Endothelial cell of umbilical vein (primary cell): Measurements from ENCODE around the gene PRR7. TPM values are rescaled to one million over a fixed set of nuclear protein-coding genes. Genes with fewer than 3 reads are reported as not detected.

Experiments
- BruUV-seq: library from RNA; stranded (reverse); fragments of 400-500 nt; replicated peaks from 2 replicates; lab custom pipeline; 2021; lab: Mats Ljungman, UMichigan
- CTCF ChIA-PET: fragments of 300-600, 350-600 bp; sonication (Branson Sonifier 250); formaldehyde crosslinking; loops from one replicate; lab custom pipeline; 2021; ENCODE audit warnings: antibody characterized with exemption, inconsistent platforms; lab: Charles Lee
- POLR2A ChIA-PET: fragments of 300-600, 350-600 bp; sonication (Branson Sonifier 250); formaldehyde crosslinking; loops from one replicate; lab custom pipeline; 2021; ENCODE audit warnings: antibody characterized with exemption, inconsistent platforms; lab: Charles Lee
- DNase-seq: peaks from one replicate; pipeline ENCODE4 v3.0.0-alpha.2; 2011; ENCODE audit warnings: low read depth, low spot score
- FAIRE-seq: peaks from 2 replicates; lab custom pipeline; 2011; peaks lifted over from hg19 to GRCh38; lab: Jason Lieb, UNC
- H2AFZ ChIP-seq: 2 replicates; pipeline ENCODE4 v1.6.0; 2012; ENCODE audit warnings: low read depth, low read length, control low read depth, inconsistent platforms
- H3K27ac ChIP-seq: 2 replicates; pipeline ENCODE4 v1.5.1; 2011; ENCODE audit warnings: low read depth, mild to moderate bottlenecking, control low read depth, low read length, moderate library complexity; ENCODE audit not compliant: insufficient read depth
- H3K27me3 ChIP-seq, 2 experiments: 2 replicates each; pipeline versions ENCODE4 v1.6.0 to v1.6.1; 2011; ENCODE audit warnings: low read length in 2 of 2, mixed read lengths in 1 of 2; ENCODE audit not compliant: control insufficient read depth in 2 of 2, insufficient read depth in 2 of 2
- H3K36me3 ChIP-seq, 2 experiments: 2 replicates in 1 of 2; 3 replicates in 1 of 2; pipeline ENCODE4 v1.5.1; 2011; ENCODE audit warnings: low read length in 2 of 2, mild to moderate bottlenecking in 1 of 2, moderate library complexity in 1 of 2; ENCODE audit not compliant: control insufficient read depth in 2 of 2, insufficient read depth in 2 of 2; ENCODE audit errors: extremely low read depth in 1 of 2
- H3K4me1 ChIP-seq: 3 replicates; pipeline ENCODE4 v1.5.1; 2011; ENCODE audit warnings: mild to moderate bottlenecking, low read length; ENCODE audit not compliant: control insufficient read depth, insufficient read depth; ENCODE audit errors: extremely low read depth
- H3K4me2 ChIP-seq: 2 replicates; pipeline ENCODE4 v1.6.1; 2011; ENCODE audit warnings: low read length, control low read depth, mixed read lengths; ENCODE audit not compliant: insufficient read depth
- H3K4me3 ChIP-seq, 3 experiments: fragments of 200-600 bp in 1 of 3; sonication (generic), shearing (Covaris generic) in 1 of 3; replicated peaks in 1 of 3; 2 replicates each; pipeline ENCODE4 v1.5.1; 2011 to 2016; ENCODE audit warnings: control low read depth in 3 of 3, low read length in 3 of 3, mild to moderate bottlenecking in 2 of 3, inconsistent platforms in 1 of 3, low read depth in 1 of 3, moderate library complexity in 1 of 3; ENCODE audit not compliant: insufficient read depth in 1 of 3
- H3K79me2 ChIP-seq: 2 replicates; pipeline ENCODE4 v1.6.0; 2012; ENCODE audit warnings: low read length, inconsistent platforms; ENCODE audit not compliant: control insufficient read depth, insufficient read depth
- H3K9ac ChIP-seq: replicated peaks from 2 replicates; pipeline ENCODE3; 2011; ENCODE audit warnings: low read length, control low read depth; ENCODE audit not compliant: insufficient read depth; ENCODE audit errors: extremely low read depth
- H3K9me1 ChIP-seq: replicated peaks from 3 replicates; pipeline ENCODE4 v1.6.0; 2011; ENCODE audit warnings: mild to moderate bottlenecking, low read length; ENCODE audit not compliant: control insufficient read depth, insufficient read depth; ENCODE audit errors: extremely low read depth
- H3K9me3 ChIP-seq: replicated peaks from 2 replicates; pipeline ENCODE4 v1.5.1; 2012; ENCODE audit warnings: low read length, inconsistent platforms; ENCODE audit not compliant: control insufficient read depth, insufficient read depth
- H4K20me1 ChIP-seq: replicated peaks from 2 replicates; pipeline ENCODE3; 2011; ENCODE audit warnings: mild to moderate bottlenecking, low read length; ENCODE audit not compliant: control insufficient read depth, insufficient read depth; ENCODE audit errors: extremely low read depth
- EZH2 ChIP-seq: IDR thresholded peaks from 2 replicates; pipeline ENCODE4 v1.6.1; 2012; ENCODE audit warnings: borderline replicate concordance, low read depth, mild to moderate bottlenecking, moderate library complexity, low read length, inconsistent platforms; ENCODE audit not compliant: severe bottlenecking
- FOS ChIP-seq: IDR thresholded peaks from 2 replicates; pipeline ENCODE4 v1.6.1; 2011; ENCODE audit warnings: mild to moderate bottlenecking, low read length, moderate library complexity, borderline replicate concordance; ENCODE audit not compliant: insufficient read depth
- GATA2 ChIP-seq: IDR thresholded peaks from 2 replicates; pipeline ENCODE4 v1.7.0; 2011; ENCODE audit warnings: low read depth, mild to moderate bottlenecking, moderate library complexity, mixed read lengths, low read length; ENCODE audit not compliant: insufficient read length, insufficient read depth
- JUN ChIP-seq: IDR thresholded peaks from 2 replicates; pipeline ENCODE4 v1.6.1; 2011; ENCODE audit warnings: borderline replicate concordance, low read depth; ENCODE audit not compliant: insufficient read length, insufficient read depth
- MYC ChIP-seq: IDR thresholded peaks from one replicate; pipeline ENCODE4 v1.6.1; 2011; ENCODE audit warnings: mild to moderate bottlenecking, low read depth, low read length
- POLR2A ChIP-seq: IDR thresholded peaks from 2 replicates; pipeline ENCODE4 v1.6.1; 2012; ENCODE audit warnings: low read depth, mild to moderate bottlenecking, control low read depth, low read length
- POLR2AphosphoS5 ChIP-seq: IDR thresholded peaks from 2 replicates; pipeline ENCODE4 v1.6.1; 2012; ENCODE audit warnings: low read depth, mild to moderate bottlenecking, control low read depth, low read length, moderate library complexity; ENCODE audit not compliant: insufficient read depth
- dilution Hi-C: fragments of 300-500 bp; cut with MboI; formaldehyde crosslinking; loops from one replicate; pipeline ENCODE4 v1.15.0; 2019; ENCODE audit warnings: low sequenced_read_pairs; ENCODE audit not compliant: extremely low pct_ligation_motif_present
- intact Hi-C: fragments of 100-400 bp; cut with micrococcal nuclease; formaldehyde crosslinking; loops from one replicate; pipeline ENCODE4 v1.10.0; 2022
- polyA plus RNA-seq, 4 experiments: library from polyadenylated mRNA; depleted of rRNA in 3 of 4; stranded (reverse) in 3 of 4; unstranded in 1 of 4; fragments of >200 nt; gene quantifications; 2 replicates each; pipeline versions ENCODE4 v1.2.1 to v1.2.3, GENCODE V29; 2011 to 2012; ENCODE audit warnings: missing spikeins in 1 of 4
- total RNA-seq: library from RNA; stranded (reverse); gene quantifications from 2 replicates; pipeline ENCODE4 v1.2.3, GENCODE V29; 2021
- TF ChIP-seq, protein P1 (sequence below), 2 donors: IDR thresholded peaks; 1 replicate in 1 of 2; 2 replicates in 1 of 2; pipeline ENCODE4 v1.5.1; 2011; ENCODE audit warnings: low read length in 2 of 2, mild to moderate bottlenecking in 2 of 2, moderate library complexity in 2 of 2, control low read depth in 1 of 2, inconsistent platforms in 1 of 2, low read depth in 1 of 2; ENCODE audit not compliant: insufficient read depth in 1 of 2; ENCODE audit errors: extremely low read depth in 1 of 2

The PRR7 gene
- total and polyA plus RNA-seq, 2 donors (not counting 3 experiments of a cell fraction or from before 2014, with no cell fraction given): 6.5 to 6.6 TPM

- no peak overlapping the region for H3K27ac ChIP-seq
- POLR2A ChIA-PET: no interaction called here
- H3K27me3 ChIP-seq: no peaks in the 10 kb centered on the region
- H4K20me1 ChIP-seq: no peaks in the 10 kb centered on the region
- intact Hi-C loops: no loop called here
- dilution Hi-C loops: no loop called here
- no peaks in the 10 kb centered on the region for H3K9me3 ChIP-seq
- no peak for FAIRE-seq
- H3K9ac ChIP-seq: no peak overlapping the region
- no peaks in the 10 kb centered on the region for H3K9me1 ChIP-seq
- BruUV-seq: no TSS peak
- H2AFZ ChIP-seq: no peak overlapping the region
- no peak for DNase-seq
- H3K4me1 ChIP-seq: peaks cover 3% of the 10 kb centered on the region
- H3K36me3 ChIP-seq: peaks cover 0 to 5% of the 10 kb centered on the region in 2 experiments
- no peak overlapping the region for H3K4me3 ChIP-seq
- TF ChIP-seq FOS (no peak), GATA2 (no peak), MYC (no peak), POLR2A (no peak), JUN (no peak), EZH2 (no peak), POLR2AphosphoS5 (no peak)
- TF ChIP-seq, protein P1, sequence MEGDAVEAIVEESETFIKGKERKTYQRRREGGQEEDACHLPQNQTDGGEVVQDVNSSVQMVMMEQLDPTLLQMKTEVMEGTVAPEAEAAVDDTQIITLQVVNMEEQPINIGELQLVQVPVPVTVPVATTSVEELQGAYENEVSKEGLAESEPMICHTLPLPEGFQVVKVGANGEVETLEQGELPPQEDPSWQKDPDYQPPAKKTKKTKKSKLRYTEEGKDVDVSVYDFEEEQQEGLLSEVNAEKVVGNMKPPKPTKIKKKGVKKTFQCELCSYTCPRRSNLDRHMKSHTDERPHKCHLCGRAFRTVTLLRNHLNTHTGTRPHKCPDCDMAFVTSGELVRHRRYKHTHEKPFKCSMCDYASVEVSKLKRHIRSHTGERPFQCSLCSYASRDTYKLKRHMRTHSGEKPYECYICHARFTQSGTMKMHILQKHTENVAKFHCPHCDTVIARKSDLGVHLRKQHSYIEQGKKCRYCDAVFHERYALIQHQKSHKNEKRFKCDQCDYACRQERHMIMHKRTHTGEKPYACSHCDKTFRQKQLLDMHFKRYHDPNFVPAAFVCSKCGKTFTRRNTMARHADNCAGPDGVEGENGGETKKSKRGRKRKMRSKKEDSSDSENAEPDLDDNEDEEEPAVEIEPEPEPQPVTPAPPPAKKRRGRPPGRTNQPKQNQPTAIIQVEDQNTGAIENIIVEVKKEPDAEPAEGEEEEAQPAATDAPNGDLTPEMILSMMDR (IDR thresholded peaks at IDR 0.05; ENCODE audit: extremely low read depth in 1 of 2, insufficient read depth in 1 of 2, low read depth in 1 of 2, low read length in 2 of 2): no peak
- CTCF ChIA-PET: interaction anchor here (1.0 to 2.5 kb wide), 5 partner anchors 14 to 71 kb away, joined by 3 to 10 read pairs (median 3); partner anchors contain the start of gene GRK6
- no peak overlapping the region for H3K4me2 ChIP-seq
- H3K79me2 ChIP-seq: no peaks in the 10 kb centered on the region
Observed at GRCh38 chr5:177440990-177441780, 5.4 kb upstream of the PRR7 start.
